ENCODE data around the gene GPC6. TPM values are rescaled to one million over a fixed set of nuclear protein-coding genes. Genes with fewer than 3 reads are reported as not detected.

The GPC6 gene
- total and polyA plus RNA-seq, 10 donors: 0.22 to 9.3 (median 4.5) TPM

GRCh38 chr13:94006296-94006695, 779.7 kb downstream of the GPC6 start:
- no peaks in the 10 kb centered on the region for H3K4me1 ChIP-seq
- no peak for DNase-seq
- no peaks in the 10 kb centered on the region for H3K9me3 ChIP-seq
- no peak overlapping the region for H3K27ac ChIP-seq
- no peak overlapping the region for H3K4me3 ChIP-seq
- no peaks in the 10 kb centered on the region for H3K36me3 ChIP-seq
- H3K27me3 ChIP-seq (replicated peaks in 1 of 7): no peaks in the 10 kb centered on the region
- 65 to 90% (median 86%) methylated on average over 6 of the region's 6 CpGs for WGBS, 5 donors
- no peak for TF ChIP-seq POLR2A (IDR thresholded peaks at IDR 0.05)
- TF ChIP-seq, protein P1, sequence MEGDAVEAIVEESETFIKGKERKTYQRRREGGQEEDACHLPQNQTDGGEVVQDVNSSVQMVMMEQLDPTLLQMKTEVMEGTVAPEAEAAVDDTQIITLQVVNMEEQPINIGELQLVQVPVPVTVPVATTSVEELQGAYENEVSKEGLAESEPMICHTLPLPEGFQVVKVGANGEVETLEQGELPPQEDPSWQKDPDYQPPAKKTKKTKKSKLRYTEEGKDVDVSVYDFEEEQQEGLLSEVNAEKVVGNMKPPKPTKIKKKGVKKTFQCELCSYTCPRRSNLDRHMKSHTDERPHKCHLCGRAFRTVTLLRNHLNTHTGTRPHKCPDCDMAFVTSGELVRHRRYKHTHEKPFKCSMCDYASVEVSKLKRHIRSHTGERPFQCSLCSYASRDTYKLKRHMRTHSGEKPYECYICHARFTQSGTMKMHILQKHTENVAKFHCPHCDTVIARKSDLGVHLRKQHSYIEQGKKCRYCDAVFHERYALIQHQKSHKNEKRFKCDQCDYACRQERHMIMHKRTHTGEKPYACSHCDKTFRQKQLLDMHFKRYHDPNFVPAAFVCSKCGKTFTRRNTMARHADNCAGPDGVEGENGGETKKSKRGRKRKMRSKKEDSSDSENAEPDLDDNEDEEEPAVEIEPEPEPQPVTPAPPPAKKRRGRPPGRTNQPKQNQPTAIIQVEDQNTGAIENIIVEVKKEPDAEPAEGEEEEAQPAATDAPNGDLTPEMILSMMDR (IDR thresholded peaks at IDR 0.05 in 8 of 11, conservative IDR thresholded peaks at IDR 0.05 in 3 of 11): no peak
- no peak for TF ChIP-seq POLR2AphosphoS5 (IDR thresholded peaks at IDR 0.05)
- intact Hi-C loops (cut with DNase I; ENCODE audit: low total_unique reads): no loop called here

DNA sequence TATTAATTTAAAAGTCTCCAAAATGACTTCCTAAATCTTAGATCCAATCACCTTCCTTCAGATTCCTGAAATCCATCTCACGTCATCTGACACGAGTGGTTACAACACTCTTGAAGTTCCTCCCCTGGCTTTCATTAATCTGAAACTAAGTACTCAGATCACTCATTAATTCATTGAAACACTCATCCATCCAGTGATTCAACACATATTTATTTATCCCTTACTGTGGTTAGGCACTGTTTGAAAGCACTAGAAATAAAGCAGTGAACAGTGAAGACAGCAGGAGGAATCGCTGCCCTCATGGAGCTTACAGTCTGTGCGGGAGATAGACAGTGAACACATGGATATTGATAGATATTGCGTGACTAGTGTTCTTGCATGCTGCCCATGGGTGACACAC, 780.5 kb downstream of the GPC6 start:
- Histone ChIP-seq H3K4me1 (no peaks in the 10 kb centered on the region), H3K9me3 (no peaks in the 10 kb centered on the region), H3K27me3 (replicated peaks in 1 of 7) (no peaks in the 10 kb centered on the region), H3K36me3 (no peaks in the 10 kb centered on the region), H3K4me3 (no peak overlapping the region), H3K27ac (no peak overlapping the region)
- TF ChIP-seq POLR2AphosphoS5 (IDR thresholded peaks at IDR 0.05): no peak
- TF ChIP-seq, protein P1 (IDR thresholded peaks at IDR 0.05 in 8 of 11, conservative IDR thresholded peaks at IDR 0.05 in 3 of 11): no peak
- intact Hi-C loops (cut with DNase I; ENCODE audit: low total_unique reads): no loop called here
- DNase-seq: no peak
- WGBS, 5 donors: 90 to 98% (median 94%) methylated on average over 5 of the region's 5 CpGs

GRCh38 chr13:94009701-94010100, 783.1 kb downstream of the GPC6 start:
- WGBS, 5 donors: 78 to 89% (median 83%) methylated on average over 4 of the region's 4 CpGs
- no peaks in the 10 kb centered on the region for H3K9me3 ChIP-seq
- no peaks in the 10 kb centered on the region for H3K4me1 ChIP-seq
- TF ChIP-seq, protein P1 (IDR thresholded peaks at IDR 0.05 in 8 of 11, conservative IDR thresholded peaks at IDR 0.05 in 3 of 11): no peak
- TF ChIP-seq POLR2AphosphoS5 (IDR thresholded peaks at IDR 0.05) (no peak), POLR2A (IDR thresholded peaks at IDR 0.05) (no peak)
- no peak for DNase-seq
- intact Hi-C loops (cut with DNase I; ENCODE audit: low total_unique reads): no loop called here
- H3K27ac ChIP-seq: no peak overlapping the region
- no peaks in the 10 kb centered on the region for H3K27me3 ChIP-seq (replicated peaks in 1 of 7)
- H3K36me3 ChIP-seq: no peaks in the 10 kb centered on the region
- H3K4me3 ChIP-seq: no peak overlapping the region

DNA sequence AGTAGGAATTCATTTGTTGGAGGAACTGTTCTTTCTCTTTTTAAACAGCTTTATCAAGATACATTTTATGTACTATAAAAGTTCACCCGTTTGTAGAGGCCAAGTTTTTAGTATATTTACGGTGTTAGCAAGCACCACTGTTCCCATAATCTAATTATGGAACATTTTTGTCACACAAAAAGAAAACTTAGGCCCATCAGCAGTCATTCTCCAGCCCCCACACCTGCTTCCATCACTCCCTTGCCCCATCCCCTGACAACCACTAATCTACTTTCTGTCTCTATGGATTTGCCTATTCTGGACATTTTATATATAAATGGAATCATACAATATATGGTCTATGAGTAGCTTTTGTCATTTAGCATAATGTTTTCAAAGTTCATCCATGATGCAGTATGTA, 787.9 kb downstream of the GPC6 start:
- no peak for DNase-seq
- H3K36me3 ChIP-seq: no peaks in the 10 kb centered on the region
- TF ChIP-seq POLR2A (IDR thresholded peaks at IDR 0.05) (no peak), POLR2AphosphoS5 (IDR thresholded peaks at IDR 0.05) (no peak)
- TF ChIP-seq, protein P1 (IDR thresholded peaks at IDR 0.05 in 8 of 11, conservative IDR thresholded peaks at IDR 0.05 in 3 of 11): no peak
- no peaks in the 10 kb centered on the region for H3K9me3 ChIP-seq
- H3K4me3 ChIP-seq: no peak overlapping the region
- H3K27me3 ChIP-seq (replicated peaks in 1 of 7): no peaks in the 10 kb centered on the region
- 72 to 92% (median 81%) methylated on average over 2 of the region's 2 CpGs for WGBS, 5 donors
- H3K27ac ChIP-seq: no peak overlapping the region
- no peaks in the 10 kb centered on the region for H3K4me1 ChIP-seq
- intact Hi-C loops (cut with DNase I; ENCODE audit: low total_unique reads): no loop called here
